Endodermal cell (in vitro differentiated cells): Measurements from ENCODE around the gene NACAD. TPM values are rescaled to one million over a fixed set of nuclear protein-coding genes. Genes with fewer than 3 reads are reported as not detected.

Experiments
- DNase-seq: peaks from one replicate; pipeline ENCODE4 v3.0.0-alpha.2; 2017
- H3K27ac ChIP-seq: 2 replicates; pipeline ENCODE4 v1.5.1; 2013; ENCODE audit warnings: mild to moderate bottlenecking, low read depth, low read length, moderate library complexity
- H3K27me3 ChIP-seq: 2 replicates; pipeline ENCODE4 v1.6.1; 2013; ENCODE audit warnings: mild to moderate bottlenecking, low read length, moderate library complexity; ENCODE audit not compliant: insufficient read depth, control insufficient read depth, poor library complexity, severe bottlenecking
- H3K36me3 ChIP-seq: 2 replicates; pipeline ENCODE4 v1.7.0; 2013; ENCODE audit warnings: mild to moderate bottlenecking, low read length, moderate library complexity; ENCODE audit not compliant: control insufficient read depth, insufficient read depth
- H3K4me1 ChIP-seq: one replicate; pipeline ENCODE4 v1.7.0; 2013; ENCODE audit warnings: low read length; ENCODE audit not compliant: control insufficient read depth, insufficient read depth
- H3K4me3 ChIP-seq: 2 replicates; pipeline ENCODE4 v1.5.1; 2013; ENCODE audit warnings: mild to moderate bottlenecking, low read length, moderate library complexity
- H3K9ac ChIP-seq: 2 replicates; pipeline ENCODE4 v1.6.1; 2013; ENCODE audit warnings: mild to moderate bottlenecking, low read length, moderate library complexity; ENCODE audit not compliant: poor library complexity, severe bottlenecking; ENCODE audit errors: extremely low read depth
- H3K9me3 ChIP-seq: 2 replicates; pipeline ENCODE4 v1.6.1; 2013; ENCODE audit warnings: mild to moderate bottlenecking, low read length, moderate library complexity; ENCODE audit not compliant: control insufficient read depth
- H3K27ac Mint-ChIP-seq: 2 replicates; pipeline ENCODE4 v1.8.0; 2020; ENCODE audit warnings: mixed read lengths
- H3K27me3 Mint-ChIP-seq: 2 replicates; pipeline ENCODE4 v1.8.0; 2021; ENCODE audit warnings: mild to moderate bottlenecking, mixed read lengths; ENCODE audit not compliant: insufficient read depth
- H3K36me3 Mint-ChIP-seq: 2 replicates; pipeline ENCODE4 v1.8.0; 2020; ENCODE audit warnings: low read depth, mixed read lengths
- H3K4me1 Mint-ChIP-seq: 2 replicates; pipeline ENCODE4 v1.8.0; 2020; ENCODE audit warnings: mixed read lengths
- H3K4me3 Mint-ChIP-seq: 2 replicates; pipeline ENCODE4 v1.8.0; 2020; ENCODE audit warnings: mild to moderate bottlenecking, moderate library complexity, mixed read lengths
- H3K9me3 Mint-ChIP-seq: 2 replicates; pipeline ENCODE4 v1.8.0; 2020; ENCODE audit warnings: mild to moderate bottlenecking, mixed read lengths
- CTCF ChIP-seq: fragments of 200-600 bp; sonication (generic); conservative IDR thresholded peaks from 2 replicates; pipeline ENCODE4 v1.5.0; 2021; ENCODE audit warnings: antibody characterized with exemption, mild to moderate bottlenecking
- WGBS, 2 experiments: methylation state at CpG; one replicate each; pipeline versions ENCODE4 v1.1.5 to v1.1.7; 2013; ENCODE audit warnings: missing lambda C conversion rate in 2 of 2, mixed read lengths in 1 of 2; ENCODE audit not compliant: insufficient coverage in 1 of 2, insufficient read length in 1 of 2; 5-methylcytosine and 5-hydroxymethylcytosine counted together
- total RNA-seq, 2 donors: library from RNA; stranded (reverse); fragmentation: NEBNext Ultra II Directional in 1 of 2; extraction: Animal tissue kit (Norgen Biotek cat#: 25700) in 1 of 2; gene quantifications; 2 replicates in 1 of 2; 3 replicates in 1 of 2; pipeline ENCODE4 v1.2.1, GENCODE V29; 2021

The NACAD gene
- total RNA-seq, 2 donors from 2014 or later, result 5.8 to 6.7 TPM

DNA sequence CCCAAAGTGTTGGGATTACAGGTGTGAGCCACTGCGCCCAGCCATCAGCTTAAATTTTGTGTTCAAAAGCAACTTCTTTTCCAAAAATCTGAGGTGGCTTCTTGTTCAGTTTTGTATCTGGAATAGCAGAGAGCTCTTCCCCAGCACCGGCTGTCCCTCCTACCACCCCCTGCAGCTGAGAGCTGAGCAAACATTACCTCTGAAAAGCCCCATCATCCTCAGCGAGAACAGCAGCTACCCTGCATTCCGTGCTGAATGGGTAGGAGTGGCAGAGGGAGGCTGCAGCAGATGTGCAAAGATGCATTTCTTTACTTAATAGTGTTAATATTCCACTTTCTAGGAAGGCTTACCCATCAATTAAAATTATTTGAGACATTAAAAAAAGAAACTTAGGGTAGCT lies 56.9 kb downstream of the NACAD start:
- WGBS, 2 experiments, result 40 to 80% methylated on average over 1 to 4 of the region's 4 CpGs
- no peak overlapping the region for H3K4me3 ChIP-seq
- peak; percentile 67 for DNase-seq
- Mint-ChIP-seq H3K9me3 (no peaks in the 10 kb centered on the region), H3K27ac (no peak overlapping the region), H3K4me3 (no peak overlapping the region), H3K27me3 (no peaks in the 10 kb centered on the region), H3K36me3 (peaks cover 22% of the 10 kb centered on the region), H3K4me1 (peaks cover 31% of the 10 kb centered on the region)
- H3K4me1 ChIP-seq, result peaks cover 2% of the 10 kb centered on the region
- no peak for TF ChIP-seq CTCF
- peaks cover 17% of the 10 kb centered on the region for H3K36me3 ChIP-seq
- no peak overlapping the region for H3K27ac ChIP-seq
- no peaks in the 10 kb centered on the region for H3K27me3 ChIP-seq
- H3K9ac ChIP-seq, result no peak overlapping the region
- H3K9me3 ChIP-seq, result no peaks in the 10 kb centered on the region

Other genes starting within 250 kb of the NACAD start
- 100 to 1,000 TPM; 179 to 201 TPM for gene H2AZ2, start 240.9 kb downstream of the NACAD start, total RNA-seq
- gene PURB, start 203.4 kb downstream of the NACAD start, total RNA-seq, result 10 to 100 TPM; 24.7 to 29.8 TPM
- under 1 TPM; 0.11 to 0.33 TPM for gene MYO1G, start 110.0 kb downstream of the NACAD start, total RNA-seq
- gene CCM2, start 88.8 kb downstream of the NACAD start, total RNA-seq, result 10 to 100 TPM; 37.4 to 38.1 TPM
- gene TBRG4, start 22.7 kb upstream of the NACAD start, total RNA-seq, result 10 to 100 TPM; 66.7 to 95.9 TPM
- not detected for gene RAMP3, start 68.8 kb upstream of the NACAD start, total RNA-seq